Right renal cortex interstitium (tissue), 3 donors: ENCODE data around the gene DDIT4. TPM values are rescaled to one million over a fixed set of nuclear protein-coding genes. Genes with fewer than 3 reads are reported as not detected.
"Not testable (repeated sequence)": the region's sequence is repeated elsewhere in the genome, so short reads cannot be mapped to it uniquely, and the experiment has no call there.

Source experiments
- DNase-seq, 3 donors: peaks; one replicate each; pipeline ENCODE4 v3.0.0-alpha.2; 2013; ENCODE audit warnings: low read depth in 3 of 3, low spot score in 2 of 3
- polyA plus RNA-seq, 3 donors: library from polyadenylated mRNA; unstranded; fragments of 120-200 nt; gene quantifications; one replicate each; pipeline ENCODE4 v1.2.1, GENCODE V29; 2013; ENCODE audit not compliant: insufficient read length in 3 of 3

DDIT4 gene, protein sequence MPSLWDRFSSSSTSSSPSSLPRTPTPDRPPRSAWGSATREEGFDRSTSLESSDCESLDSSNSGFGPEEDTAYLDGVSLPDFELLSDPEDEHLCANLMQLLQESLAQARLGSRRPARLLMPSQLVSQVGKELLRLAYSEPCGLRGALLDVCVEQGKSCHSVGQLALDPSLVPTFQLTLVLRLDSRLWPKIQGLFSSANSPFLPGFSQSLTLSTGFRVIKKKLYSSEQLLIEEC
- polyA plus RNA-seq: 10 to 100 TPM; 41.1 to 54.3 (median 52.9) TPM

DNA sequence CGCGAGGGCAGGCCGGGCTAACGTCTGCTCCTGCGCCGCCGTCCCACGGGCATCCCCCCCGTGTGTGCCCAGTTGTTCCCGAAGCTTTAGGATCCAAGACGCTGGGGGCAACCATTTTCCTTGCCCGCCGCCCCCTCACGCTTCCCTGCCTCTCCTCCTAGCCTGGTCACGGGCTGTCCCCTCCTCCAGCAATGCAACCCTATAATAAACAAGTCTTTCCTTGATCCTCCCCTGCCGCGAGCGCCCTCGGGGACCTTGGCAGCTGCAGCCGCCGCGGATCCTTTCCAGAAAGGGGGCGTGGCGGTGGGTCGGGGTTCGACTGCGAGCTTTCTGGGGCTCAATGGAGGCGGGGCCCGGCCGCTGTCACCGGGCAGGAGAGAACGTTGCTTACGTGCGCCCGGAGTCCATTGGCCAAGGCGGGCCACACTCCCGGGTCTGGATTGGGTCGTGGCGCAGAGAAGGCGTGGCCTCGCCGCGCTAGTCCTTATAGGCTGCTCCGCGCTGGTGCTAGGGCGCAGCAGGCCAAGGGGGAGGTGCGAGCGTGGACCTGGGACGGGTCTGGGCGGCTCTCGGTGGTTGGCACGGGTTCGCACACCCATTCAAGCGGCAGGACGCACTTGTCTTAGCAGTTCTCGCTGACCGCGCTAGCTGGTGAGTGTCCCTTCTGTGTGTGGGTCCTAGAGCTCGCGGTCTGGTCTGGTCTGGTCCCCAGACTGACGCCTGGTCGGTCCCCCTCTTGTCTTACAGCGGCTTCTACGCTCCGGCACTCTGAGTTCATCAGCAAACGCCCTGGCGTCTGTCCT is at the start of gene DDIT4:
Gene DDIT4 (plus strand): TSS at position 515 of the 803 bp plus-strand sequence. CDS start 293 bp downstream, outside the sequence.
- DNase-seq: peak; percentile 90 to 98 (median 95)

DNA sequence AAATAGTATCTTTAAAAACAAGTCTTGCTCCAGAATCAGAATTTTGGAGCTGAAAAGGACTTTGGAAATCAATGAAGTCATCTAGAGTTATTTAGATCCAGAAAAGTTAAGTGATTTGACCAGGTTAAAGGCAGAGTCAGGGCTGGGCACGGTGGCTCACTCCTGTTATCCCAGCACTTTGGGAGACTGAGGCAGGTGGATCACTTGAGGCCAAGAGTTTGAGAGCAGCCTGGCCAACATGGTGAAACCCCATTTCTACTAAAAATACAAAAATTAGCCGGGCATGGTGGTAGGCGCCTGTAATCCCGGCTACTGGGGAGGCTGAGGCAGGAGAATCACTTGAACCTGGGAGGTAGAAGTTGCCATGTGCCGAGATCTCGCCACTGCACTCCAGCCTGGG is 49.5 kb upstream of the DDIT4 start:
- not testable (repeated sequence) for DNase-seq

DNA sequence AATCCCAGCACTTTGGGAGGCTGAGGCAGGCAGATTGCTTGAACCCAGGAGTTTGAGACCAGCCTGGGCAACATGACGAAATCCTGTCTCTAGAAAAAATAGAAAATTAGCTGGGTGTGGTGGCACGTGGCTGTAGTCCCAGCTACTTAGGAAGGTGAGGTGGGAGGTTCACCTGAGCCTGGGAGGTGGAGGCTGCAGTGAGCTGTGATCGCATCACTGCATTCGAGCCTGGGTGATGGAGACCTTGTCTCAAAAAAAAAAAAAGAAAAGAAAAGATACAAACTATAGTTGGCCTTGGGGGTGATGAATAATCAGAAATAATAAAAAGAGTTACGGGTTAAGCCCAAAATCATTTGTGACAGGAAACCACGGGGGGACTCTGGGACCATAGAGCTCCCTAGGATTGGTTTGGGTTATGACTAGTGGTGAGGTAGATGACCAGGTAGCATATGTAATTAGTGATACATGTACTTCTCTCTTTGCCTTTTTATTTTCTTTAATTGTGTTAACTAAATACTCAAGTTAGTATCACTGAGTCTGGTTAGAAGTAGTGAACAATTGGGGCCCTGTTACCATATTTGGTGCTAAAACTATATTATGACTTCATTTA is 47.2 kb upstream of the DDIT4 start:
- DNase-seq: no peak

DNA sequence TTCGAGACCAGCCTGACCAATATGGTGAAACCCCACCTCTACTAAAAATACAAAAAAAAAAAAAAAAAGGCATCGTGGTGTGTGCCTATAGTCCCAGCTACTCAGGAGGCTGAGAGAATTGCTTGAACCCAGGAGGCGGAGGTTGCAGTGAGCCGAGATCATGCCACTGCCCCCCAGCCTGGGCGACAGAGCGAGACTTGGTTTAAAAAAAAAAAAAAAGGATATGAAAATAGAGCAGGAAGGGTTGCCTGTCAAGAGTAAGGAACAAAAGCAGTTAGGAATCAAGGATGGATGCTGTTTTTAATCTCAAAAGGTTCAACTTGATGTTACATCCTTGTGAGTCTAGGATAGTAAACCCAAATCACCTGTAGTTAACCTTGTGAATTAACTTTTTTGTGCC is 45.9 kb upstream of the DDIT4 start:
- DNase-seq: no peak

DNA sequence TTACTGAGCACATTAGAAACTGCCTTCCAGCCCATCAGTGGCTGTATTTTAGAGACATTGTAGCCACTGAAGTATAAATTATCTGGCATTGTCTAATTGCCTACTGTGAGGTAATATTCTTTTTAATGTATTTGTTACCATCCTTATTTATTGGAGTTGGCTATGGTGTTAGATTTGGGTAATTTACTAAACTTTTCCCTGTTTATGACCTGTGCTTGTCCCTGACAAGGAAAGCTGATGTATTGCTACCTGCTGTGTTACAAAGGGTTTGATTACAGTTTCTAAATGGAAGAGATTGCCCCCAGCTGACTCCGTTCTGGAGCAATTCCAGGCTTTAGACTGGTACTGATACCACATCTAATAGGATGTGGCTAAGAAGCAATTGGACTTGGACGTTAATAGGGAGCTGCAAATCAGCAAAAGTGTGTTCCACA is 45.4 kb upstream of the DDIT4 start:
- no peak for DNase-seq

DNA sequence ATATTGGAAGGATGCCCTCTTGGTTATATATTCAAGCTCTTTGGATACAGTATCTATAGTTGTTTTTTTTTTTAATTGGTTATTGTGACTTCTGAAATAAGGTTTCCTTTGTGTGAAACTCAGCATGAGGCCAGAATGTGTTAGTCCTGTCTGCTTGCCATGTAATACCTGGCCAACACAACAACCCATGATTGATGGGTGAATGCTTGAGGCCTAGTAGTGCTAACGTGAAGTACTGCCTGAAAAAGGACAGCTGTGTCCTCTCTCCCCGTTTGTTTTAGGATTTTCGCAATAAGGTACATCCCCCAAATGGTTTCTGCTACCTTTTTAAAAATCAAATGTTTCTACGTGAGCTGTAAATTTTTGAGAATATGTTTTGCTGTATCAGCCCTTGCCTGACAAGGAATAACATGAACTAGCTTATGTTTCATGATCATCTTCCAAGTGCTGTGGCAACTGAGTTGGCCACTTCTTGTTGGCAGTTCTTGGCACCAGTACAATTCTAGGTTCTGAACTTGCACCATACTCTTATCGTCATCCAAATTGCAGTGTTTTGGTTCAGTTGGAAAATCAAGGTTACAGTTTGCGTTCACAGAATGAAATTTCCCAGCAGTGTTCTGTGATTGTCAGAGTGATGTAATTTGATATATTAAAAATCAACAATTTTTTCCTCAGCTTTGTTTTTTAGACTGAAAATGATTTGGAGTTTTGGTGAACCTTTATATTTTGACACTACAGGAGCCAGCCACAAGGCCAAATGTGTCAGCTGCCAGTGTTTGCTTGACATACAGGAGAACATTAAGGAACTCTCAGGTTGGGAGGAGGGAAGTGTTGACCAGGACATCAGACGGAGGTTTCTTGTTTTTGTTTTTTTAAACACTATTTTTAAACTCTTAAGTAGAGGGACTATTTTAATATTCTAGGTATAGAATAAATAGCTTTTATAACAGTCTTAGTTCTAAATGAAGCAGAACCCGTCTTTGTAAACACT is 44.2 kb upstream of the DDIT4 start:
- no peak for DNase-seq

DNA sequence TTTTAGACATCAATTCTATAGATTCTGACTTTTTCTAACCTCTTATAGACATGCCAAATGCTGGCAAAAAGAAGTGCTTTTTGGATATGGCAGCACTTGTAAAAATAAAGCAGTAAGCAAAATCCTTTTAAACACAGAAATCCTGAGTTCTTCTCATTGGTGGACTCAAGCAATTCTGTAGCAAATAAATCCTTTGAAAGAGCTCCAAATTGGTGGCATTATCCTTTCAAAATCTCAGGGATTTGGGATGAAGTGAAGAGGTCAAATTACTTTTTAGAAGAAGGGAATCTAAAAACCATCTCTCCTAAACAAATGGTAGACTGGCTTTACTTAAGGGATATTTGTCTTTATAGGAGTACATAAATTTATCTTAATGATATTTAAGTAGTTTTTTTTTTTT is 40.1 kb upstream of the DDIT4 start:
- no peak for DNase-seq

DNA sequence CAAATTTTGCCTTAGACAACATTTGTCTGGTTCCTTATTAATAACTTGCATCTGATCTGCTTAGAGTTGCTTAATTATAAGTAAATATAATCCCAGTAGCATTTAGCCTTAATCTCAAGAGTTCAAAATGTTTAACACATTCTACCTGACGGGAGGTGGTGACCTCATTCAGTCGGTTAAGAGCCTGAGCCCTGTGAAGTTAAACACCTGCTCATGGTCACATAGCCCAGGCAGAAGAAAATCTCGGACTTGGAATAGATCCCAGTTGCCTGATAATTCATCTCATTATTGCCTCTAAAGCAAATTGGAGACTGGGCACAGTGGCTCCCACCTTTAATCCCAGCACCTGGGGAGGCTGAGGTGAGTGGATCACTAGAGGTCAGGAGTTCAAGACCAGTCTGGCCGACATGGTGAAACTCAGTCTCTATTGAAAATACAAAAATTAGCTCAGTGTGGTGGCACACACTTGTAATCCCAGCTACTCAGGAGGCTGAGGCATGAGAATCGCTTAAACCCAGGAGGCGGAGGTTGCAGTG is 39.1 kb upstream of the DDIT4 start:
- no peak for DNase-seq

DNA sequence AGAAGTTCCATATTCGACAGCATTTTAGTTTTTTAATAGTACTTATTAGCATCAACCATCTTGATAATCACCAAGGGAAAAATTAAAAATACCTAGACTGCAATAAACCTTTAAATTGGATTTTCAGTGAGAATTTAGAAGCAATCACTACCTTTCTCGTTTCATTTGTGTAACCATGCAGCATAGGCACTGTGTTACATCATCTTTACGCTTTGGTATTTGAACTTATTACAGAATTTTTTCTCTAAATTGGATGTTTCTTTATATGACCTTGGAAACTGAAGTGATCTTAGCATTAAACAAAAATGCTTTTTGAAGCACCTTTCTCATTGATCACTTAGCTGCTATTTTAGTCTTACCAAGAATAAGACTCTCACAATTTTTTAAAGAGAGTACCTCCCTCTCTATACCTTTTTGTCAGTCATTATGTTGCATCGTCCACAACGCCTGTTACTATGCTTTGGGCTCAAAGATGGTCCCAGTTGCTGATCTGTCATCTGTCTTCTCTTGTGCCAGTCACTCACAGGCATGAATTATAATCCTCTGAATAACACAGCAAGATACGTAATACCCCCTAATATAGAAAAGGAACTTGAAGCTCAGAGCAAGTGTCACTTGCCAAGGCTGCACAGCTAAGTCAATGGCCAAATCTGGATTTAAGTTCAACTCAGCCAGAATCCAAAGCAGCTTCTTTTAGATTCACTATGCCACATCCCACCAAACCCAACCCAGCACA is 38.0 kb upstream of the DDIT4 start:
- no peak for DNase-seq

DNA sequence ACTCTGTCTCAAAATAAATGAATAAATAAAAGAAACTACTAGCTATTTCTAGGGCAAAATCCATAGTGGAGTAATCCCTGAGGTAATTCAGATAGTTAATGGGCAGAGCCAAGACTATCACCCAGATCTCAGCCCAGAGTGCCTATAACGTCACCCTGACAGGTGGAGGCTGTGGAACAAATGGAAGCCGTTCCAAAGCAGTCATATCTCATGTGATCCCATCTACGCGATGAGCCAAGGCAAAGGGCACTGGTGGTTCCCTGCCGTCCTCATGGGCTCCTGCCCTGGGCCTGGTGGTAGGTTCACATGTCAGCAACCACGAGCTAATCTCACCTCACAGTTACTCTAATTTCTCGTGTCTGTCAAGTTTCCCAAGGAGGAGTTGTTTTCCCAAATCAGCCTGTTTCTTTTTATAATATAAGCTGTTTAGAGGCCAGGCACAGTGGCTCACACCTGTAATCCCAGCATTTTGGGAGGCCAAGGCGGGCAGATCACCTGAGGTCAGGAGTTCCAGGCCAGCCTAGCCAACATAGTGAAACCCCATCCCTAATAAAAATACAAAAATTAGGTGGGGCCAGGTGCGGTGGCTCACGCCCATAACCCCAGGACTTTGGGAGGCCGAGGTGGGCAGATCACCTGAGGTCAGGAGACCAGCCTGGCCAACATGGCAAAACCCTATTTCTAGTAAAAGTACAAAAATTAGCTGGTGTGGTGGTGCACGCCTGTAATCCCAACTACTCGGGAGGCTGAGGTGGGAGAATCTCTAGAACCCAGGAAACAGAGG is 35.1 kb upstream of the DDIT4 start:
- DNase-seq: no peak

DNA sequence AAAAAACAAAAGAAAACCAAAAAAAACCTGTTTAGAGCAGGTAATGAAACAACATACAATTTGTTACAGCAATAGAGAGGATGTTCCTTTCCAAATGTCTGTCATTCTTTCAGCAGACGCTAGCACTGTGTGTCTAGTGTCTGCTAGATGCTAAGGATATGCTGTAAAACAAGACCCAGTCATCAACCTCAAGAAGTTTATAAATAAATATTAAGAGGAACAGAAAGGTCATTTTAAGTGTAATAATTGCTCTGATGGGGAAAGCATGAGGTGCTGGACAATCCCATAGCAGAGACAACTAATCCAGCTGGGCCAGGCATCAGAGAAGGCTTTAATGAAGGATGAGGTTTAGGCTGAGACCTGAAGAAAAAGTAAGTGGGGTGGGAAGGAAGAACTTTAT is 34.3 kb upstream of the DDIT4 start:
- DNase-seq: no peak

DNA sequence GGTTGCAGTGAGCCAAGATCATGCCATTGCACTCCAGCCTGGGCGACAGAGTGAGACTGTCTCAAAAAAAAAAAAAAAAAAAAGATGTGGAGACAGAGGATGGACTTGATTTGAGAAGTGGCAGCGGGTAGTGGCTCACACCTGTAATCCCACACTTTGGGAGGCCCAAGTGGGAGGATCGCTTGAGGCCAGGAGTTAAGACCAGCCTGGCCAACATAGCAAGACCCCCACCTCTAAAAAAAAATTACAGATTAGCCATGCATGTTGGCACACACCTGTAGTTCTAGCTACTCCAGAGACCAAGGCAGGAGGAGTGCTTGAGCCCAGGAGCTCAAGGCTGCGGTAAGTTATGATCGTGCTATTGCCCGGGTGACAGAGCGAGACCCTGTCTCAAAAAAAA is 33.4 kb upstream of the DDIT4 start:
- DNase-seq: no peak

DNA sequence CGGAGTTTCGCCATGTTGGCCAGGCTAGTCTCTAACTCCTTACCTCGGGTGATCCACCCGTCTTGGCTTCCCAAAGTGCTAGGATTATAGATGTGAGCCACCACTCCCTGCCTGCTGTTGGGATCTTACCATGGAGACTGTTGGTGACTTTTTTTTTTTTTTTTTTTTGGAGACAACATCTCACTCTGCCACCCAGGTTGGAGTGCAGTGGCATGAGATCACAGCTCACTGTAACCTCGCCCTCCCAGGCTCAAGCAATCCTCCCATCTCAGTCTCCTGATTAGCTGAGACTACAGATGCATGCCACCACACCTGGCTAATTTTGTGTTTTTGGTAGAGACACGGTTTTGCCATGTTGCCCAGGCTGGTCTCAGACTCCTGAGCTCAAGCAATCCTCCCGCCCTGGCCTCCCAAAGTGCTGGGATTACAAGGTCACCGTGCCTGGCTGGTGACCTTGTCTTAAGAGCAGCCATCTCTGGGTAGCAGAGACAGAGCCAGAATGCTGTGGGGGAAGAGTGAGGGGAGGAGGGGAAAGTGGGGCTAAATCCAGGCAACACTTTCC is 32.0 kb upstream of the DDIT4 start:
- no peak for DNase-seq

DNA sequence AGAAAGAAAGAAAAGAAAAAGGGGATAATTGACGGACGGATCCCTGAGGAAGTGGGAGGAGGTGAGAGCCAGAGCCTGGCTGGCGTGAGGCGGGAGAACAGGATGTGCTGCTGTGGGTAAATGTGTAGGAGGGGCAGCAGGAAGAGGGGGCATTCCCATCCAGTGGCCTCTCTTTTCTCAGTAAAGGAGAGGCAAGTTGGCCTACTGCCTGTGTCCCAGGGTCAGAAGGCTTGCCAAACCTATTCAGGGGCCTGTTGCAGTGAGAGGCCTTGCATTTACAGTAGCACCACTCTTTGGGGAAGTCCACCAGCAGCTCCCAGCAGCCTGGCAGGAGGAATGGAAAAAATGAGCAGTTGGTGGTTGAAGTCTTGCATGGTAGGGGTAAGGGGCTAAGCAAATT is 31.0 kb upstream of the DDIT4 start:
- DNase-seq: no peak

DNA sequence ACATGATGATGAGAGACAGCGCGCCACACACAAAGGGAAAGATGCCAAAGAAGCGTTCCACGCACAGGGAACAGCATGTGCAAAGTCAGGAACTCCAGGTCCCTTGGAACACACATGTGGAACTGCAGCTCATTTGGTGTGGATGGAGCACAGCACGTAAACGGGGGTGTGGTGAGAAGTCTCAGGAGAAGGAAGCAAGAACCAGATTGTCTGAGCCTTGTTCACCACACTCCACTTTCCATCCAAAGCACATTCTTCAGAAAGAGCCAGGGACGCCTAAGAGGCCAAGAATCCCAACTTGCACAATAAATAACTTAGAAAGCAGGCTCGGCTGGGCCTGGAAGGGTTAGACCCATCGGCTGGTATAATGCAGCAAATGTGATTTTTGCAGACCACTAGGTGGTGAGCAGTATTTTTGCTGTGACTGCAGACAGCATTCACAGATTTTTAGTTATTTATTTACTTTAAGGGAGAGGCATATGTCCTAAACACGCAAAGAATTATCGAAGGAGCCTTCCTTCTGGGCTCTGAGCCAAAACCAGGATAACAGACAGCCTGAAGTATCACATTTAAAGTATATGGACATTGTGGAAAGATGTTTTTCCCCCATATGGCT is 29.8 kb upstream of the DDIT4 start:
- no peak for DNase-seq

DNA sequence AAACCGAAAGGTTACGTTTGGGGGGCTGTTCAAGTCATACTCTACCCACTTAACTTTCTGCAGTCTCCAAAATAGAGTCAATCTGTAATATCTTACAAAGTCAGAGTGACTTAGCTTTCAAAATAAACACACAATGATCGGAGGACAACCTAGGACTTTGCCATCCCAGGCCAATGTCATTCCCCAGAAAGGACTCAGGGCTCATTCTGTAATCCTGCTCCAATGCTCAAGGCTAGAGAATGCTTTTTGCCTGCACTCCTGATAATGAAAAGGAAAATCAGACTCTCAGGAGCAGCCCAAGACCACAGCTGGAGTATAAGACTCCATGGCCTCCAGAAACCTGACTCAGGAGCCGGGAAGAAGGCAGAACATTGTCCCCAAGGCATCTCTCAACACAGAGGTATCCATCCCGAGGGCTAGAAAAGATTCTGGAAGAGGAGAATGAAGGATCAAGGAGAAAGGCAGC is 29.1 kb upstream of the DDIT4 start:
- no peak for DNase-seq

DNA sequence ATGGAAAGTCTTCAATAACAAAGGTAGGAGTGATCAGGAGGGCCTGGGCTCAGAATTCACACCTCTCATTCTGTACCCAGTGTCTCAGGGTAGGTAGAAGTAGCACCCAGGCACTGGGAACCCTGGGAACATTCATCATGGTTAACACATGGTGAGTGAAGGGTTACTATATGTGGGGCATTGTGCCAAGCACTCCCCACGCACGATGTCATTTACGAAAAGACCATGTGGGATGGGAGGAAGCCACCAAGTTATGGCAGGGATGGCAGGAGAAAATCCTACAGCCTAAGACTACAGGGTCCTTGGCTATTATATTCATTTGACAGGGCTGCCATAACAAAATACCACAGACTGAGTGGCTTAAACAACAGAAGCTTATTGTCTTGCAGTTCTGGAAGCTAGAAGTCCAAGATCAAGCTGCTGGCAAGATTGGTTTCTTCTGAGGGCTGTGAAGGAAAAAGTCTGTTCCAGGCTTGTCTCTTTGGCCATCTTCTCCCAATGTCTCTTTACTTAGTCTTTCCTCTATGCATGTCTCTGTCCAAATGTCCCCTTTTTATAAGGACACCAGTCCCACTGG is 27.7 kb upstream of the DDIT4 start:
- no peak for DNase-seq
